Measurements from ENCODE around the gene MEGF6. TPM values are rescaled to one million over a fixed set of nuclear protein-coding genes. Genes with fewer than 3 reads are reported as not detected.
A peak's percentile ranks its signal among the peaks of the same experiment; 100 is the strongest.

The MEGF6 gene
- total RNA-seq, 1 experiment from 2014 or later, result 65.3 TPM

DNA sequence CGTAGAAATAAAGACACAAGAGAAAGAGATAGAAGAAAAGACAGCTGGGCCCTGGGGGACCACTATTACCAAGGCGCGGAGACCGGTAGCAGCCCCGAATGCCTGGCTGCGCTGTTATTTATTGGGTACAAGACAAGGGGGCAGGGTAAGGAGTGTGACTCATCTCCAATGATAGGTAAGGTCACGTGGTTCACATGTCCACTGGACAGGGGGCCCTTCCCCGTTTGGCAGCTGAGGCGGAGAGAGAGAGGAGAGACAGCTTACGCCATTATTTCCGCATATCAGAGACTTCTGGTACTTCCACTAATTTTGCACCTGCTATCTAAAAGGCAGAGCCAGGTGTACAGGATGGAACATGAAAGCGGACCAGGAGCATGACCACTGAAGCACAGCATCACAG lies 9.4 kb upstream of the MEGF6 start:
- ChIA-PET POLR2A (ENCODE audit: unreplicated experiment) (interaction anchor here (0.6 kb wide), 2 partner anchors 72 to 331 kb away, joined by 3 read pairs; no protein-coding TSS in a partner anchor), CTCF (interaction anchor here (0.8 to 1.3 kb wide), 2 partner anchors 168 kb away, joined by 5 to 10 read pairs; no protein-coding TSS in a partner anchor)
- no peak for DNase-seq

DNA sequence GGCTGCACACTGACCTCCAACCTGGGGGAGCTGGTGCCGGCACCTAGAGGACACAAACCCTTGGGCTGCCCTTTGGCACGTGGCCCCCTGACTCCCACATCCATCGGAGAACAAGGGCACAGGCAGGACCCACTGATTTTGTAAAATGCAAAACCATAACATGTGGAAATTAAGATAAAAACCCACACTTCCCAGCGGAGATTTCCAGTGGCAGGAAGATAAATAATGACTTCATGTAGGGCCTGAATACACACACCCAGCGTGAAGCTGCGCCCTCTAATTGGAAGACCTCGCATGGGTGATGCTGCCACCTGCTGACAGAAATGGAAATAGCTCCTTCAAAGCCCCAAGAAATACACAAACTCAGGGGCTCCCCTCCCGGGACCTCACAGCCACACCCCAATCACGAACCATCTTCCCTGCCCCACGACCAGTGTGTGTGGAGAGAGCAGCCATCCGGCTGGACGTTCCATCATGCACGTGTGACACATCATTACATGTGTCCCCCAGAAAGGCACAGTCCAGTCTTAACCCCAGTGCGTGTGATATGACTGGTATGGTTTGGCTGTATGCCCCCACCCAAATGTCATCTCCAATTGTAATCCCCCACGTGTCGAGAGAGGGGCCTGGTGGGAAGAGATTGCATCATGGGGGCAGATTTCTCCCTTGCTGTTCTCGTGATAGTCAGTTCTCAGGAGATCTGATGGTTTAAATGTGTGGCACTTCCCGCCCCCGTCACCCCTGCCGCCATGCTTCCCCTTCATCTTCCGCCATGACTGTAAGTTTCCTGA lies 7.8 kb upstream of the MEGF6 start:
- Histone ChIP-seq H3K36me3 (ENCODE audit: low read depth) (no peaks in the 10 kb centered on the region), H3K4me1 (replicated peaks; ENCODE audit: insufficient read depth) (peaks cover 32% of the 10 kb centered on the region), H3K4me3 (no peak overlapping the region), H4K20me1 (ENCODE audit: insufficient read depth) (no peaks in the 10 kb centered on the region), H2AFZ (no peak overlapping the region), H3K9me2 (ENCODE audit: insufficient read depth) (no peaks in the 10 kb centered on the region), H3K27me3 (ENCODE audit: insufficient read depth, low read depth) (no peaks in the 10 kb centered on the region), H3K9me3 (ENCODE audit: insufficient read depth, low read depth) (no peaks in the 10 kb centered on the region), H3F3A (ENCODE audit: insufficient read depth, low read depth) (peaks cover 6% of the 10 kb centered on the region; the same call in 1 of the 2 replicates), H3K4me2 (no peak overlapping the region), H3K79me2 (ENCODE audit: low read depth) (peaks cover 5% of the 10 kb centered on the region), H3K27ac (no peak overlapping the region)
- intact Hi-C loops (cut with micrococcal nuclease; ENCODE audit: unreplicated experiment), result loop anchor here (1.0 kb wide), 4 partner anchors 49 to 166 kb away; no protein-coding TSS in a partner anchor
- CTCF ChIA-PET, result interaction anchor here (0.5 to 1.5 kb wide), 7 partner anchors 13 to 166 kb away, joined by 3 to 23 read pairs (median 5); no protein-coding TSS in a partner anchor
- POLR2A ChIA-PET (ENCODE audit: unreplicated experiment), result no interaction called here
- BruUV-seq (replicated peaks), result no TSS peak
- DNase-seq, result peak; percentile 61 to 65
- TF ChIP-seq CTCF (conservative IDR thresholded peaks at IDR 0.05) (peak; percentile 84), EZH2 (IDR thresholded peaks at IDR 0.05; ENCODE audit: low read depth) (no peak)

More for the DNA sequence above, 9.4 kb upstream of the MEGF6 start:
- H3F3A ChIP-seq (ENCODE audit: insufficient read depth, low read depth), result peaks cover 3% of the 10 kb centered on the region; the same call in 1 of the 2 replicates
- no peak overlapping the region for H3K27ac ChIP-seq
- H3K9me3 ChIP-seq (ENCODE audit: insufficient read depth, low read depth), result no peaks in the 10 kb centered on the region
- peaks cover 7% of the 10 kb centered on the region for H3K79me2 ChIP-seq (ENCODE audit: low read depth)
- H3K9me2 ChIP-seq (ENCODE audit: insufficient read depth), result no peaks in the 10 kb centered on the region
- no peak overlapping the region for H3K4me3 ChIP-seq
- TF ChIP-seq CTCF (conservative IDR thresholded peaks at IDR 0.05) (no peak), EZH2 (IDR thresholded peaks at IDR 0.05; ENCODE audit: low read depth) (no peak)
- H4K20me1 ChIP-seq (ENCODE audit: insufficient read depth), result no peaks in the 10 kb centered on the region
- no peaks in the 10 kb centered on the region for H3K36me3 ChIP-seq (ENCODE audit: low read depth)
- H3K4me2 ChIP-seq, result no peak overlapping the region; the same call in 1 of the 2 replicates
- peaks cover 17% of the 10 kb centered on the region for H3K4me1 ChIP-seq (replicated peaks; ENCODE audit: insufficient read depth)
- intact Hi-C loops (cut with micrococcal nuclease; ENCODE audit: unreplicated experiment), result no loop called here
- H3K27me3 ChIP-seq (ENCODE audit: insufficient read depth, low read depth), result no peaks in the 10 kb centered on the region
- H2AFZ ChIP-seq, result no peak overlapping the region
- BruUV-seq (replicated peaks), result no TSS peak

GRCh38 chr1:3618531-3618880 lies 7.2 kb upstream of the MEGF6 start:
- POLR2A ChIA-PET (ENCODE audit: unreplicated experiment), result no interaction called here

More at GRCh38 chr1:3618531-3618880, 7.2 kb upstream of the MEGF6 start:
- no peaks in the 10 kb centered on the region for H3K9me2 ChIP-seq (ENCODE audit: insufficient read depth)
- no peak overlapping the region for H3K4me2 ChIP-seq
- H3K4me3 ChIP-seq, result no peak overlapping the region
- TF ChIP-seq EZH2 (IDR thresholded peaks at IDR 0.05; ENCODE audit: low read depth) (no peak), CTCF (conservative IDR thresholded peaks at IDR 0.05) (no peak)
- intact Hi-C loops (cut with micrococcal nuclease; ENCODE audit: unreplicated experiment), result no loop called here
- H3K27ac ChIP-seq, result no peak overlapping the region
- no peaks in the 10 kb centered on the region for H3K36me3 ChIP-seq (ENCODE audit: low read depth)
- H3K79me2 ChIP-seq (ENCODE audit: low read depth), result no peaks in the 10 kb centered on the region
- CTCF ChIA-PET, result interaction anchor here (0.5 to 1.5 kb wide), 6 partner anchors 30 to 165 kb away, joined by 4 to 23 read pairs (median 5); no protein-coding TSS in a partner anchor
- no TSS peak for BruUV-seq (replicated peaks)
- H2AFZ ChIP-seq, result no peak overlapping the region
- no peaks in the 10 kb centered on the region for H3K9me3 ChIP-seq (ENCODE audit: insufficient read depth, low read depth)
- H3K27me3 ChIP-seq (ENCODE audit: insufficient read depth, low read depth), result no peaks in the 10 kb centered on the region
- no peaks in the 10 kb centered on the region for H4K20me1 ChIP-seq (ENCODE audit: insufficient read depth)
- H3F3A ChIP-seq (ENCODE audit: insufficient read depth, low read depth), result peaks cover 9% of the 10 kb centered on the region; the same call in 1 of the 2 replicates
- DNase-seq, result no peak
- peaks cover 34% of the 10 kb centered on the region for H3K4me1 ChIP-seq (replicated peaks; ENCODE audit: insufficient read depth)

Data from PC-9 (cell line).